K562 (cell line): ENCODE measurements around the gene ARMC2. TPM values are rescaled to one million over a fixed set of nuclear protein-coding genes. Genes with fewer than 3 reads are reported as not detected.

Experiments used
- ATAC-seq: fragments of 200-7000 bp; cut with Tn5 transposase; 3 replicates; pipeline ENCODE4 v1.9.1; 2020; ENCODE audit warnings: moderate library complexity
- BruUV-seq: library from RNA; stranded (reverse); fragments of 400-500 nt; replicated peaks from 2 replicates; lab custom pipeline; 2021; lab: Mats Ljungman, UMichigan
- CTCF ChIA-PET: fragments of 300-600 bp; formaldehyde crosslinking; extraction: SDS; loops from one replicate; lab custom pipeline; 2021; ENCODE audit warnings: low intra/inter-chr PET ratio; lab: Yijun Ruan, JAX
- POLR2A ChIA-PET: fragments of 300-600, 350-650 bp; sonication (Branson Sonifier 250); formaldehyde crosslinking; extraction: SDS; loops from one replicate; lab custom pipeline; 2021; ENCODE audit warnings: antibody characterized with exemption, inconsistent platforms; lab: Yijun Ruan, JAX
- DNase-seq, 4 experiments: peaks; one replicate each; pipeline versions ENCODE4 v3.0.0 to v3.0.0-alpha.2; 2011 to 2018; ENCODE audit warnings: low spot score in 3 of 4, mixed read lengths in 3 of 4; ENCODE audit errors: extremely low read depth in 1 of 4
- FAIRE-seq: peaks from 2 replicates; lab custom pipeline; 2011; peaks lifted over from hg19 to GRCh38; lab: Jason Lieb, UNC
- H2AFZ ChIP-seq: 2 replicates; pipeline ENCODE4 v1.6.0; 2011; ENCODE audit warnings: low read depth, low read length, control low read depth, inconsistent platforms
- H3K27ac ChIP-seq: fragments of 200-600 bp; 3 replicates; pipeline ENCODE4 v1.8.0; 2011; ENCODE audit warnings: low read depth, mild to moderate bottlenecking, control low read depth, inconsistent platforms, low read length, moderate library complexity, mixed read lengths; ENCODE audit errors: extremely low read depth
- H3K27me3 ChIP-seq, 2 experiments: fragments of 300-600 bp in 1 of 2; 2 replicates in 1 of 2; 3 replicates in 1 of 2; pipeline versions ENCODE4 v1.6.0 to v1.8.0; 2011; ENCODE audit warnings: inconsistent platforms in 2 of 2, low read length in 2 of 2, mild to moderate bottlenecking in 1 of 2, mixed read lengths in 1 of 2, moderate library complexity in 1 of 2; ENCODE audit not compliant: control insufficient read depth in 2 of 2, insufficient read depth in 2 of 2
- H3K36me3 ChIP-seq: fragments of 300-600 bp; 3 replicates; pipeline ENCODE4 v1.8.0; 2011; ENCODE audit warnings: mild to moderate bottlenecking, low read length, inconsistent platforms; ENCODE audit not compliant: control insufficient read depth, insufficient read depth
- H3K4me1 ChIP-seq, 2 experiments: fragments of 200-600 bp in 1 of 2; replicated peaks in 1 of 2; 2 replicates in 1 of 2; 3 replicates in 1 of 2; pipeline versions ENCODE4 v1.5.1 to v1.8.0; 2011; ENCODE audit warnings: inconsistent platforms in 2 of 2, low read length in 2 of 2, mild to moderate bottlenecking in 1 of 2, mixed read lengths in 1 of 2, moderate library complexity in 1 of 2; ENCODE audit not compliant: control insufficient read depth in 2 of 2, insufficient read depth in 2 of 2
- H3K4me2 ChIP-seq: 2 replicates; pipeline ENCODE4 v1.6.1; 2011; ENCODE audit warnings: low read length, control low read depth, inconsistent platforms, mixed read lengths; ENCODE audit not compliant: insufficient read depth
- H3K4me3 ChIP-seq: fragments of 200-600 bp; sonication (generic), shearing (Covaris generic); 2 replicates; pipeline ENCODE4 v1.5.1; 2016; ENCODE audit warnings: control low read depth, inconsistent platforms
- H3K79me2 ChIP-seq: fragments of 200-600 bp; 3 replicates; pipeline ENCODE4 v1.8.0; 2011; ENCODE audit warnings: low read length, inconsistent platforms; ENCODE audit not compliant: control insufficient read depth, insufficient read depth
- H3K9ac ChIP-seq, 2 experiments: 2 replicates each; pipeline versions ENCODE4 v1.6.0 to v1.6.1; 2011; ENCODE audit warnings: low read depth in 2 of 2, low read length in 2 of 2, control low read depth in 1 of 2, inconsistent platforms in 1 of 2, mild to moderate bottlenecking in 1 of 2, mixed read lengths in 1 of 2; ENCODE audit not compliant: insufficient read depth in 1 of 2
- H3K9me1 ChIP-seq: one replicate; pipeline ENCODE4 v1.6.0; 2011; ENCODE audit warnings: inconsistent platforms, mild to moderate bottlenecking, low read length, moderate library complexity; ENCODE audit not compliant: control insufficient read depth, insufficient read depth
- H3K9me3 ChIP-seq: replicated peaks from 2 replicates; pipeline ENCODE4 v1.5.1; 2011; ENCODE audit warnings: low read depth, low read length, inconsistent platforms; ENCODE audit not compliant: control insufficient read depth, insufficient read depth
- H4K20me1 ChIP-seq: replicated peaks from 2 replicates; pipeline ENCODE4 v1.6.1; 2011; ENCODE audit warnings: low read length, inconsistent platforms, mixed read lengths; ENCODE audit not compliant: control insufficient read depth, insufficient read depth
- ARID1B ChIP-seq: fragments of 450-650 bp; IDR thresholded peaks from 2 replicates; pipeline ENCODE4 v1.6.1; 2016; ENCODE audit warnings: antibody characterized with exemption, mild to moderate bottlenecking, inconsistent platforms
- CHCHD3 ChIP-seq: fragments of 250-450 bp; sonication (Bioruptor Pico); IDR thresholded peaks from 2 replicates; pipeline ENCODE4 v2.1.2; 2022; ENCODE audit warnings: mild to moderate bottlenecking
- CSDE1 ChIP-seq, 2 experiments: fragments of 450-650 bp; IDR thresholded peaks; 2 replicates each; pipeline ENCODE4 v1.6.1; 2016; ENCODE audit warnings: mild to moderate bottlenecking in 1 of 2
- DACH1 ChIP-seq: fragments of 450-650 bp; IDR thresholded peaks from 2 replicates; pipeline ENCODE4 v1.6.1; 2018; ENCODE audit not compliant: partially characterized antibody
- EZH2 ChIP-seq: IDR thresholded peaks from 2 replicates; pipeline ENCODE4 v1.6.1; 2012; ENCODE audit warnings: low read depth, mild to moderate bottlenecking, inconsistent platforms, low read length, borderline replicate concordance
- HNRNPUL1 ChIP-seq: fragments of 200-400 bp; formaldehyde crosslinking; IDR thresholded peaks from 2 replicates; pipeline ENCODE4 v1.6.1; 2017; ENCODE audit warnings: low read length
- IRF1 ChIP-seq: sonication (generic); formaldehyde crosslinking; IDR thresholded peaks from 2 replicates; pipeline ENCODE4 v1.8.0; 2022; ENCODE audit warnings: missing genetic modification reagents, mild to moderate bottlenecking, borderline replicate concordance
- LCOR ChIP-seq: sonication (generic); formaldehyde crosslinking; IDR thresholded peaks from 2 replicates; pipeline ENCODE4 v1.8.0; 2022; ENCODE audit warnings: mild to moderate bottlenecking, missing genetic modification reagents
- MAZ ChIP-seq, 2 experiments: fragments of 450-650 bp in 1 of 2; sonication (generic) in 1 of 2; formaldehyde crosslinking; IDR thresholded peaks in 1 of 2; conservative IDR thresholded peaks in 1 of 2; 2 replicates each; pipeline versions ENCODE4 v1.4.0 to v1.5.0; 2020; ENCODE audit warnings: mild to moderate bottlenecking in 1 of 2, missing genetic modification reagents in 1 of 2
- MTA3 ChIP-seq: fragments of 450-650 bp; formaldehyde crosslinking; IDR thresholded peaks from 2 replicates; pipeline ENCODE4 v1.6.1; 2017; ENCODE audit warnings: mild to moderate bottlenecking, borderline replicate concordance
- NEUROD1 ChIP-seq: fragments of 150-350 bp; IDR thresholded peaks from 2 replicates; pipeline ENCODE4 v1.6.1; 2014; ENCODE audit warnings: borderline replicate concordance, low read length, low read depth; ENCODE audit not compliant: partially characterized antibody
- POLR3A ChIP-seq: IDR thresholded peaks from 2 replicates; pipeline ENCODE4 v1.6.1; 2011; ENCODE audit warnings: borderline replicate concordance, mild to moderate bottlenecking, moderate library complexity; ENCODE audit not compliant: insufficient read length, insufficient read depth; ENCODE audit errors: extremely low read depth
- SAFB ChIP-seq: fragments of 200-400 bp; formaldehyde crosslinking; IDR thresholded peaks from 2 replicates; pipeline ENCODE4 v1.6.1; 2017; ENCODE audit warnings: low read depth, low read length, borderline replicate concordance
- SLC30A9 ChIP-seq: fragments of 250-450 bp; sonication (Bioruptor Pico); IDR thresholded peaks from 2 replicates; pipeline ENCODE4 v1.8.0; 2022; ENCODE audit warnings: mild to moderate bottlenecking, moderate library complexity
- SMAD3 ChIP-seq: fragments of 450-650 bp; formaldehyde crosslinking; conservative IDR thresholded peaks from 2 replicates; pipeline ENCODE4 v1.4.0; 2020; ENCODE audit warnings: mild to moderate bottlenecking
- TRIM24 ChIP-seq, 2 experiments: fragments of 450-650 bp; IDR thresholded peaks; 2 replicates each; pipeline ENCODE4 v1.6.1; 2016
- ZNF124 ChIP-seq: sonication (generic); formaldehyde crosslinking; IDR thresholded peaks from 2 replicates; pipeline ENCODE4 v1.8.1; 2022; ENCODE audit warnings: missing genetic modification reagents
- ZNF586 ChIP-seq: fragments of 450-650 bp; formaldehyde crosslinking; conservative IDR thresholded peaks from 2 replicates; pipeline ENCODE4 v1.4.0; 2020; ENCODE audit warnings: mild to moderate bottlenecking, moderate library complexity
- ZNF780A ChIP-seq: fragments of 250-450 bp; sonication (Bioruptor Pico); IDR thresholded peaks from 2 replicates; pipeline ENCODE4 v1.5.0; 2021; ENCODE audit warnings: mild to moderate bottlenecking
- ZSCAN32 ChIP-seq: fragments of 450-650 bp; formaldehyde crosslinking; IDR thresholded peaks from 2 replicates; pipeline ENCODE4 v1.4.0; 2020; ENCODE audit warnings: mild to moderate bottlenecking, moderate library complexity
- WGBS: fragments of 100-300 bp; shearing (Covaris generic); methylation state at CpG from one replicate; pipeline ENCODE4 v1.1.6; 2016; ENCODE audit warnings: low coverage, mixed read lengths; ENCODE audit not compliant: insufficient coverage; ENCODE audit errors: missing lambda C conversion rate; 5-methylcytosine and 5-hydroxymethylcytosine counted together
- in situ Hi-C: fragments of 300-500 bp; cut with MboI; formaldehyde crosslinking; loops from 4 replicates; pipeline ENCODE4 v1.15.0; 2018; ENCODE audit warnings: inconsistent platforms, mixed read lengths
- intact Hi-C: fragments of 100-400 bp; cut with micrococcal nuclease; formaldehyde crosslinking; loops from 2 replicates; pipeline ENCODE4 v1.14.2; 2022
- polyA plus RNA-seq, 8 experiments: library from polyadenylated mRNA; depleted of rRNA in 4 of 8; stranded (reverse) in 5 of 8; unstranded in 3 of 8; fragments of >200 nt; fragmentation: Nextera tagmentation in 2 of 8; fragmentation: Illumina TruSeq in 1 of 8; extraction: Ambion mirVana in 2 of 8; extraction: Trizol in 1 of 8; gene quantifications; 2 replicates each; pipeline versions ENCODE4 v1.2.1 to v1.2.3, GENCODE V29; 2011 to 2014; ENCODE audit warnings: inconsistent platforms in 1 of 8, missing spikeins in 1 of 8
- total RNA-seq, 7 experiments: library from RNA; depleted of rRNA in 6 of 7; stranded (reverse); fragments of >200 nt in 6 of 7; fragmentation: Illumina TruSeq in 2 of 7; extraction: Trizol in 2 of 7; gene quantifications; 2 replicates each; pipeline versions ENCODE4 v1.2.1 to v1.2.3, GENCODE V29; 2011 to 2021; ENCODE audit warnings: low replicate concordance in 1 of 7
- TF ChIP-seq, protein P1 (sequence below): fragments of 450-650 bp; IDR thresholded peaks from 2 replicates; pipeline ENCODE4 v1.6.1; 2018; ENCODE audit not compliant: partially characterized antibody

ARMC2 gene
- total and polyA plus RNA-seq, 9 of the 15 experiments (the other 6 are each of a cell fraction or from before 2014, with no cell fraction given): 0.14 to 3.0 (median 0.82) TPM

GRCh38 chr6:108999428-108999827, 151.2 kb downstream of the ARMC2 start (continued):
- TF ChIP-seq ARID1B (no peak), DACH1 (no peak), CSDE1 (IDR thresholded peaks at IDR 0.05) (no peak), TRIM24 (IDR thresholded peaks at IDR 0.05) (no peak), IRF1 (CRISPR knock-in tag) (no peak), HNRNPUL1 (no peak), SAFB (no peak)

- Histone ChIP-seq H2AFZ (no peak overlapping the region), H3K27ac (no peak overlapping the region), H3K79me2 (no peaks in the 10 kb centered on the region), H4K20me1 (no peaks in the 10 kb centered on the region), H3K9me3 (no peaks in the 10 kb centered on the region), H3K36me3 (no peaks in the 10 kb centered on the region), H3K9me1 (no peaks in the 10 kb centered on the region), H3K4me3 (no peak overlapping the region), H3K4me2 (no peak overlapping the region), H3K4me1 (no peaks in the 10 kb centered on the region), H3K27me3 (no peaks in the 10 kb centered on the region), H3K9ac (no peak overlapping the region)
- no peak for ATAC-seq
- no peak for FAIRE-seq
- 71% methylated on average over 2 of the region's 2 CpGs for WGBS
- in situ Hi-C loops (no loop called here), intact Hi-C loops (no loop called here)
- ChIA-PET CTCF (no interaction called here), POLR2A (no interaction called here)
- DNase-seq: no peak
- BruUV-seq: no TSS peak
- TF ChIP-seq EZH2: no peak
- no peak for TF ChIP-seq MAZ (CRISPR knock-in tag; conservative IDR thresholded peaks at IDR 0.05 in 1 of 2, IDR thresholded peaks at IDR 0.05 in 1 of 2)
- TF ChIP-seq ZNF124 (CRISPR knock-in tag): no peak
- no peak for TF ChIP-seq NEUROD1
- TF ChIP-seq POLR3A: no peak
- no peak for TF ChIP-seq SMAD3
- TF ChIP-seq SLC30A9 (CRISPR knock-in tag): no peak
- no peak for TF ChIP-seq CHCHD3
- TF ChIP-seq LCOR (CRISPR knock-in tag): no peak
- no peak for TF ChIP-seq MTA3
- no peak for TF ChIP-seq ZSCAN32 (CRISPR knock-in tag)
- no peak for TF ChIP-seq ZNF780A (CRISPR knock-in tag)
- TF ChIP-seq ZNF586 (CRISPR knock-in tag): no peak
- TF ChIP-seq, protein P1, sequence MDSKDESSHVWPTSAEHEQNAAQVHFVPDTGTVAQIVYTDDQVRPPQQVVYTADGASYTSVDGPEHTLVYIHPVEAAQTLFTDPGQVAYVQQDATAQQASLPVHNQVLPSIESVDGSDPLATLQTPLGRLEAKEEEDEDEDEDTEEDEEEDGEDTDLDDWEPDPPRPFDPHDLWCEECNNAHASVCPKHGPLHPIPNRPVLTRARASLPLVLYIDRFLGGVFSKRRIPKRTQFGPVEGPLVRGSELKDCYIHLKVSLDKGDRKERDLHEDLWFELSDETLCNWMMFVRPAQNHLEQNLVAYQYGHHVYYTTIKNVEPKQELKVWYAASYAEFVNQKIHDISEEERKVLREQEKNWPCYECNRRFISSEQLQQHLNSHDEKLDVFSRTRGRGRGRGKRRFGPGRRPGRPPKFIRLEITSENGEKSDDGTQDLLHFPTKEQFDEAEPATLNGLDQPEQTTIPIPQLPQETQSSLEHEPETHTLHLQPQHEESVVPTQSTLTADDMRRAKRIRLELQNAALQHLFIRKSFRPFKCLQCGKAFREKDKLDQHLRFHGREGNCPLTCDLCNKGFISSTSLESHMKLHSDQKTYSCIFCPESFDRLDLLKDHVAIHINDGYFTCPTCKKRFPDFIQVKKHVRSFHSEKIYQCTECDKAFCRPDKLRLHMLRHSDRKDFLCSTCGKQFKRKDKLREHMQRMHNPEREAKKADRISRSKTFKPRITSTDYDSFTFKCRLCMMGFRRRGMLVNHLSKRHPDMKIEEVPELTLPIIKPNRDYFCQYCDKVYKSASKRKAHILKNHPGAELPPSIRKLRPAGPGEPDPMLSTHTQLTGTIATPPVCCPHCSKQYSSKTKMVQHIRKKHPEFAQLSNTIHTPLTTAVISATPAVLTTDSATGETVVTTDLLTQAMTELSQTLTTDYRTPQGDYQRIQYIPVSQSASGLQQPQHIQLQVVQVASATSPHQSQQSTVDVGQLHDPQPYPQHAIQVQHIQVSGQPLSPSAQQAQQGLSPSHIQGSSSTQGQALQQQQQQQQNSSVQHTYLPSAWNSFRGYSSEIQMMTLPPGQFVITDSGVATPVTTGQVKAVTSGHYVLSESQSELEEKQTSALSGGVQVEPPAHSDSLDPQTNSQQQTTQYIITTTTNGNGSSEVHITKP: no peak
Measured at GRCh38 chr6:109000289-109000688, 152.1 kb downstream of the ARMC2 start.
